K562 (cell line): Measurements from ENCODE around the gene PRRG4. TPM values are rescaled to one million over a fixed set of nuclear protein-coding genes. Genes with fewer than 3 reads are reported as not detected.

ENCODE experiments used
- HMG20B ChIP-seq: fragments of 250-450 bp; sonication (Bioruptor Pico); IDR thresholded peaks from 2 replicates; pipeline ENCODE4 v1.5.0; 2021; ENCODE audit warnings: mild to moderate bottlenecking
- MLX ChIP-seq, 2 experiments: fragments of 450-650 bp in 1 of 2; sonication (generic) in 1 of 2; formaldehyde crosslinking; conservative IDR thresholded peaks; 2 replicates each; pipeline versions ENCODE4 v1.4.0 to v1.8.1; 2020 to 2022; ENCODE audit warnings: mild to moderate bottlenecking in 1 of 2, missing genetic modification reagents in 1 of 2
- MTF1 ChIP-seq: fragments of 250-450 bp; sonication (Bioruptor Pico); IDR thresholded peaks from 2 replicates; pipeline ENCODE4 v1.9.0; 2021; ENCODE audit warnings: moderate library complexity, mild to moderate bottlenecking, inconsistent platforms, borderline replicate concordance
- NRF1 ChIP-seq, 2 experiments: fragments of 450-650 bp; IDR thresholded peaks in 1 of 2; conservative IDR thresholded peaks in 1 of 2; 2 replicates each; pipeline ENCODE4 v1.6.1; 2014; ENCODE audit warnings: mild to moderate bottlenecking in 2 of 2
- PHF20 ChIP-seq: fragments of 450-650 bp; IDR thresholded peaks from 2 replicates; pipeline ENCODE4 v1.6.1; 2018; ENCODE audit not compliant: partially characterized antibody
- RCOR1 ChIP-seq, 2 experiments: IDR thresholded peaks; 2 replicates each; pipeline ENCODE4 v1.6.1; 2012; ENCODE audit warnings: low read depth in 2 of 2, low read length in 2 of 2, borderline replicate concordance in 1 of 2, improper control_type of control experiment in 1 of 2
- SNIP1 ChIP-seq: fragments of 450-650 bp; IDR thresholded peaks from 2 replicates; pipeline ENCODE4 v1.7.1; 2017; ENCODE audit warnings: low read depth, mild to moderate bottlenecking
- SP2 ChIP-seq: IDR thresholded peaks from 2 replicates; pipeline ENCODE4 v1.6.1; 2011; ENCODE audit warnings: mild to moderate bottlenecking, low read depth, low read length, moderate library complexity; ENCODE audit not compliant: poor library complexity, severe bottlenecking; ENCODE audit errors: extremely low read depth
- THAP7 ChIP-seq: fragments of 250-450 bp; sonication (Bioruptor Pico); IDR thresholded peaks from 2 replicates; pipeline ENCODE4 v1.5.0; 2021
- ZNF121 ChIP-seq: sonication (generic); formaldehyde crosslinking; conservative IDR thresholded peaks from 2 replicates; pipeline ENCODE4 v1.8.0; 2022; ENCODE audit warnings: missing genetic modification reagents
- polyA plus RNA-seq, 8 experiments: library from polyadenylated mRNA; depleted of rRNA in 4 of 8; stranded (reverse) in 5 of 8; unstranded in 3 of 8; fragments of >200 nt; fragmentation: Nextera tagmentation in 2 of 8; fragmentation: Illumina TruSeq in 1 of 8; extraction: Ambion mirVana in 2 of 8; extraction: Trizol in 1 of 8; gene quantifications; 2 replicates each; pipeline versions ENCODE4 v1.2.1 to v1.2.3, GENCODE V29; 2011 to 2014; ENCODE audit warnings: inconsistent platforms in 1 of 8, missing spikeins in 1 of 8
- total RNA-seq, 7 experiments: library from RNA; depleted of rRNA in 6 of 7; stranded (reverse); fragments of >200 nt in 6 of 7; fragmentation: Illumina TruSeq in 2 of 7; extraction: Trizol in 2 of 7; gene quantifications; 2 replicates each; pipeline versions ENCODE4 v1.2.1 to v1.2.3, GENCODE V29; 2011 to 2021; ENCODE audit warnings: low replicate concordance in 1 of 7
- TF ChIP-seq, protein P1 (sequence below): fragments of 450-650 bp; IDR thresholded peaks from 2 replicates; pipeline ENCODE4 v1.6.1; 2016; ENCODE audit warnings: low read depth
- TF ChIP-seq, protein P2 (sequence below): sonication (generic); formaldehyde crosslinking; IDR thresholded peaks from 2 replicates; pipeline ENCODE4 v1.8.0; 2023; ENCODE audit warnings: missing genetic modification reagents, mild to moderate bottlenecking, borderline replicate concordance

The PRRG4 gene
- total and polyA plus RNA-seq, 9 of the 15 experiments (the other 6 are each of a cell fraction or from before 2014, with no cell fraction given) = not detected

DNA sequence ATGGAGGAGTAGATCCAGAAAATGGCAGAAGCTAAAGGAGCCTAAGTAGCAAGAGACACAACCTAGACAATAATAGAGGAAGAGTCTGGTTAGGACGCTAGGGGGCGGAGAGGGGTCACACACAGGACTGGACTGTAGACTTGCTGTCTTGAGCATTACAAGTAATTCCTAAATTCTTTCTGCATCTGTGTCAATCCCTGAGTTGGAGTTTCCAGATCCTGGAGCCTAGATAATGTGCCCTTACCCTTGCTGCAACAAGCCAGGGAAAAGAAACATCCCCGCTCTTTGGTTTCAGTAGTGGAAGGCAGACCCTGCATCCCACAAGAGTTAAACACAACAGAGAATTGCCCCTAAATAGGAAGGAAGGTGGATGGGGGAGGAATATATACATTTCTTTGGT lies 20.4 kb upstream of the PRRG4 start (continued):
- TF ChIP-seq, protein P1, sequence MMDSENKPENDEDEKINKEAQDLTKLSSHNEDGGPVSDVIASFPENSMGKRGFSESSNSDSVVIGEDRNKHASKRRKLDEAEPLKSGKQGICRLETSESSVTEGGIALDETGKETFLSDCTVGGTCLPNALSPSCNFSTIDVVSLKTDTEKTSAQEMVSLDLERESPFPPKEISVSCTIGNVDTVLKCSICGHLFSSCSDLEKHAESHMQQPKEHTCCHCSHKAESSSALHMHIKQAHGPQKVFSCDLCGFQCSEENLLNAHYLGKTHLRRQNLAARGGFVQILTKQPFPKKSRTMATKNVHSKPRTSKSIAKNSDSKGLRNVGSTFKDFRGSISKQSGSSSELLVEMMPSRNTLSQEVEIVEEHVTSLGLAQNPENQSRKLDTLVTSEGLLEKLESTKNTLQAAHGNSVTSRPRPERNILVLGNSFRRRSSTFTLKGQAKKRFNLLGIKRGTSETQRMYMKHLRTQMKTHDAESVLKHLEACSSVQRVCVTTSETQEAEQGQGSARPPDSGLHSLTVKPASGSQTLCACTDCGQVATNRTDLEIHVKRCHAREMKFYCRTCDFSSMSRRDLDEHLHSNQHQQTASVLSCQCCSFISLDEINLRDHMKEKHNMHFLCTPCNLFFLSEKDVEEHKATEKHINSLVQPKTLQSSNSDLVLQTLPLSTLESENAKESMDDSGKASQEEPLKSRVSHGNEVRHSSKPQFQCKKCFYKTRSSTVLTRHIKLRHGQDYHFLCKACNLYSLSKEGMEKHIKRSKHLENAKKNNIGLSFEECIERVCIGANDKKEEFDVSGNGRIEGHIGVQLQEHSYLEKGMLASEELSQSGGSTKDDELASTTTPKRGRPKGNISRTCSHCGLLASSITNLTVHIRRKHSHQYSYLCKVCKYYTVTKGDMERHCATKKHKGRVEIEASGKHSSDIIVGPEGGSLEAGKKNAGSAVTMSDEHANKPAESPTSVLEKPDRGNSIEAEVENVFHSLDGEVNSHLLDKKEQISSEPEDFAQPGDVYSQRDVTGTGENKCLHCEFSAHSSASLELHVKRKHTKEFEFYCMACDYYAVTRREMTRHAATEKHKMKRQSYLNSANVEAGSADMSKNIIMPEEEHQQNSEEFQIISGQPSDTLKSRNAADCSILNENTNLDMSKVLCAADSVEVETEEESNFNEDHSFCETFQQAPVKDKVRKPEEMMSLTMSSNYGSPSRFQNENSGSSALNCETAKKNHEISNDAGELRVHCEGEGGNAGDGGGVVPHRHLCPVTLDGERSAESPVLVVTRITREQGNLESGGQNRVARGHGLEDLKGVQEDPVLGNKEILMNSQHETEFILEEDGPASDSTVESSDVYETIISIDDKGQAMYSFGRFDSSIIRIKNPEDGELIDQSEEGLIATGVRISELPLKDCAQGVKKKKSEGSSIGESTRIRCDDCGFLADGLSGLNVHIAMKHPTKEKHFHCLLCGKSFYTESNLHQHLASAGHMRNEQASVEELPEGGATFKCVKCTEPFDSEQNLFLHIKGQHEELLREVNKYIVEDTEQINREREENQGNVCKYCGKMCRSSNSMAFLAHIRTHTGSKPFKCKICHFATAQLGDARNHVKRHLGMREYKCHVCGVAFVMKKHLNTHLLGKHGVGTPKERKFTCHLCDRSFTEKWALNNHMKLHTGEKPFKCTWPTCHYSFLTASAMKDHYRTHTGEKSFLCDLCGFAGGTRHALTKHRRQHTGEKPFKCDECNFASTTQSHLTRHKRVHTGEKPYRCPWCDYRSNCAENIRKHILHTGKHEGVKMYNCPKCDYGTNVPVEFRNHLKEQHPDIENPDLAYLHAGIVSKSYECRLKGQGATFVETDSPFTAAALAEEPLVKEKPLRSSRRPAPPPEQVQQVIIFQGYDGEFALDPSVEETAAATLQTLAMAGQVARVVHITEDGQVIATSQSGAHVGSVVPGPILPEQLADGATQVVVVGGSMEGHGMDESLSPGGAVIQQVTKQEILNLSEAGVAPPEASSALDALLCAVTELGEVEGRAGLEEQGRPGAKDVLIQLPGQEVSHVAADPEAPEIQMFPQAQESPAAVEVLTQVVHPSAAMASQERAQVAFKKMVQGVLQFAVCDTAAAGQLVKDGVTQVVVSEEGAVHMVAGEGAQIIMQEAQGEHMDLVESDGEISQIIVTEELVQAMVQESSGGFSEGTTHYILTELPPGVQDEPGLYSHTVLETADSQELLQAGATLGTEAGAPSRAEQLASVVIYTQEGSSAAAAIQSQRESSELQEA = no peak
- TF ChIP-seq, protein P2, sequence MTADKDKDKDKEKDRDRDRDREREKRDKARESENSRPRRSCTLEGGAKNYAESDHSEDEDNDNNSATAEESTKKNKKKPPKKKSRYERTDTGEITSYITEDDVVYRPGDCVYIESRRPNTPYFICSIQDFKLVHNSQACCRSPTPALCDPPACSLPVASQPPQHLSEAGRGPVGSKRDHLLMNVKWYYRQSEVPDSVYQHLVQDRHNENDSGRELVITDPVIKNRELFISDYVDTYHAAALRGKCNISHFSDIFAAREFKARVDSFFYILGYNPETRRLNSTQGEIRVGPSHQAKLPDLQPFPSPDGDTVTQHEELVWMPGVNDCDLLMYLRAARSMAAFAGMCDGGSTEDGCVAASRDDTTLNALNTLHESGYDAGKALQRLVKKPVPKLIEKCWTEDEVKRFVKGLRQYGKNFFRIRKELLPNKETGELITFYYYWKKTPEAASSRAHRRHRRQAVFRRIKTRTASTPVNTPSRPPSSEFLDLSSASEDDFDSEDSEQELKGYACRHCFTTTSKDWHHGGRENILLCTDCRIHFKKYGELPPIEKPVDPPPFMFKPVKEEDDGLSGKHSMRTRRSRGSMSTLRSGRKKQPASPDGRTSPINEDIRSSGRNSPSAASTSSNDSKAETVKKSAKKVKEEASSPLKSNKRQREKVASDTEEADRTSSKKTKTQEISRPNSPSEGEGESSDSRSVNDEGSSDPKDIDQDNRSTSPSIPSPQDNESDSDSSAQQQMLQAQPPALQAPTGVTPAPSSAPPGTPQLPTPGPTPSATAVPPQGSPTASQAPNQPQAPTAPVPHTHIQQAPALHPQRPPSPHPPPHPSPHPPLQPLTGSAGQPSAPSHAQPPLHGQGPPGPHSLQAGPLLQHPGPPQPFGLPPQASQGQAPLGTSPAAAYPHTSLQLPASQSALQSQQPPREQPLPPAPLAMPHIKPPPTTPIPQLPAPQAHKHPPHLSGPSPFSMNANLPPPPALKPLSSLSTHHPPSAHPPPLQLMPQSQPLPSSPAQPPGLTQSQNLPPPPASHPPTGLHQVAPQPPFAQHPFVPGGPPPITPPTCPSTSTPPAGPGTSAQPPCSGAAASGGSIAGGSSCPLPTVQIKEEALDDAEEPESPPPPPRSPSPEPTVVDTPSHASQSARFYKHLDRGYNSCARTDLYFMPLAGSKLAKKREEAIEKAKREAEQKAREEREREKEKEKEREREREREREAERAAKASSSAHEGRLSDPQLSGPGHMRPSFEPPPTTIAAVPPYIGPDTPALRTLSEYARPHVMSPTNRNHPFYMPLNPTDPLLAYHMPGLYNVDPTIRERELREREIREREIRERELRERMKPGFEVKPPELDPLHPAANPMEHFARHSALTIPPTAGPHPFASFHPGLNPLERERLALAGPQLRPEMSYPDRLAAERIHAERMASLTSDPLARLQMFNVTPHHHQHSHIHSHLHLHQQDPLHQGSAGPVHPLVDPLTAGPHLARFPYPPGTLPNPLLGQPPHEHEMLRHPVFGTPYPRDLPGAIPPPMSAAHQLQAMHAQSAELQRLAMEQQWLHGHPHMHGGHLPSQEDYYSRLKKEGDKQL (CRISPR knock-in tag) = no peak
- TF ChIP-seq THAP7 (CRISPR knock-in tag) = no peak
- TF ChIP-seq NRF1 (conservative IDR thresholded peaks at IDR 0.05 in 1 of 2, IDR thresholded peaks at IDR 0.05 in 1 of 2) = no peak
- TF ChIP-seq MTF1 (CRISPR knock-in tag) = no peak
- no peak for TF ChIP-seq HMG20B (CRISPR knock-in tag)
- no peak for TF ChIP-seq PHF20
- no peak; a peak in 1 of 4 replicates for TF ChIP-seq RCOR1 (IDR thresholded peaks at IDR 0.05; ENCODE audit: borderline replicate concordance in 1 of 2, low read depth in 2 of 2, low read length in 2 of 2)
- no peak for TF ChIP-seq ZNF121 (CRISPR knock-in tag)
- no peak for TF ChIP-seq SP2
- TF ChIP-seq MLX (CRISPR knock-in tag; conservative IDR thresholded peaks at IDR 0.05) = no peak
- no peak for TF ChIP-seq SNIP1
